Gastrocnemius medialis (tissue), 4 donors: ENCODE measurements around the gene GABRG3.

Experiments used
- CTCF ChIP-seq, 5 experiments: fragments of 450-650 bp in 3 of 5; fragments of 200-600 bp in 2 of 5; sonication (generic) in 2 of 5; IDR thresholded peaks in 4 of 5; conservative IDR thresholded peaks in 1 of 5; 1 replicate in 4 of 5; 2 replicates in 1 of 5; pipeline ENCODE4 v1.5.1; 2016 to 2019; ENCODE audit warnings: antibody characterized with exemption in 5 of 5, mild to moderate bottlenecking in 3 of 5, moderate library complexity in 3 of 5
- POLR2A ChIP-seq, 2 donors: fragments of 450-650 bp; IDR thresholded peaks; one replicate each; pipeline ENCODE4 v1.6.1; 2017; ENCODE audit warnings: antibody characterized with exemption in 2 of 2, mild to moderate bottlenecking in 2 of 2, moderate library complexity in 2 of 2

GRCh38 chr15:27414168-27414870 lies 443.3 kb downstream of the GABRG3 start:
- TF ChIP-seq CTCF (IDR thresholded peaks at IDR 0.05 in 4 of 5, conservative IDR thresholded peaks at IDR 0.05 in 1 of 5) (no peak), POLR2A (IDR thresholded peaks at IDR 0.05) (no peak)
